Hepatocyte (in vitro differentiated cells): Measurements from ENCODE around the gene GRK4.

Experiments used
- EZH2 ChIP-seq: fragments of 200-600 bp; sonication (generic); IDR thresholded peaks from 2 replicates; pipeline ENCODE4 v1.6.1; 2016; ENCODE audit warnings: antibody characterized with exemption, mild to moderate bottlenecking, borderline replicate concordance
- TF ChIP-seq, protein P1 (sequence below): fragments of 200-600 bp; sonication (generic); IDR thresholded peaks from 2 replicates; pipeline ENCODE4 v1.5.1; 2016; ENCODE audit warnings: antibody characterized with exemption, mild to moderate bottlenecking; ENCODE audit not compliant: poor library complexity

DNA sequence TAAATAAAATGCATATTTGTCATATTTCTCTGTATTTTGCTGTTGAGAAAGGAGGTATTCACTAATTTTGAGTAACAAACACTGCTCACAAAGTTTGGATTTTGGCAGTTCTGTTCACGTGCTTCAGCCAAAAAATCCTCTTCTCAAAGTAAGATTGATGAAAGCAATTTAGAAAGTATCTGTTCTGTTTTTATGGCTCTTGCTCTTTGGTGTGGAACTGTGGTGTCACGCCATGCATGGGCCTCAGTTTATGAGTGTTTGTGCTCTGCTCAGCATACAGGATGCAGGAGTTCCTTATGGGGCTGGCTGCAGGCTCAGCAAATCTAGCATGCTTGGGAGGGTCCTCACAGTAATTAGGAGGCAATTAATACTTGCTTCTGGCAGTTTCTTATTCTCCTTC, 114.4 kb downstream of the GRK4 start:
- TF ChIP-seq EZH2 = no peak
- TF ChIP-seq, protein P1, sequence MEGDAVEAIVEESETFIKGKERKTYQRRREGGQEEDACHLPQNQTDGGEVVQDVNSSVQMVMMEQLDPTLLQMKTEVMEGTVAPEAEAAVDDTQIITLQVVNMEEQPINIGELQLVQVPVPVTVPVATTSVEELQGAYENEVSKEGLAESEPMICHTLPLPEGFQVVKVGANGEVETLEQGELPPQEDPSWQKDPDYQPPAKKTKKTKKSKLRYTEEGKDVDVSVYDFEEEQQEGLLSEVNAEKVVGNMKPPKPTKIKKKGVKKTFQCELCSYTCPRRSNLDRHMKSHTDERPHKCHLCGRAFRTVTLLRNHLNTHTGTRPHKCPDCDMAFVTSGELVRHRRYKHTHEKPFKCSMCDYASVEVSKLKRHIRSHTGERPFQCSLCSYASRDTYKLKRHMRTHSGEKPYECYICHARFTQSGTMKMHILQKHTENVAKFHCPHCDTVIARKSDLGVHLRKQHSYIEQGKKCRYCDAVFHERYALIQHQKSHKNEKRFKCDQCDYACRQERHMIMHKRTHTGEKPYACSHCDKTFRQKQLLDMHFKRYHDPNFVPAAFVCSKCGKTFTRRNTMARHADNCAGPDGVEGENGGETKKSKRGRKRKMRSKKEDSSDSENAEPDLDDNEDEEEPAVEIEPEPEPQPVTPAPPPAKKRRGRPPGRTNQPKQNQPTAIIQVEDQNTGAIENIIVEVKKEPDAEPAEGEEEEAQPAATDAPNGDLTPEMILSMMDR = no peak
